OCI-LY3 (cell line): ENCODE data around the gene MEF2B.
"Not testable (repeated sequence)": the region's sequence is repeated elsewhere in the genome, so short reads cannot be mapped to it uniquely, and the experiment has no call there.

Experiments
- H2AFZ ChIP-seq: fragments of 200-600, 300-600 bp; shearing (Covaris generic); 2 replicates; pipeline ENCODE4 v1.6.0; 2014; ENCODE audit warnings: antibody characterized with exemption, low read depth, low read length
- H3K27ac ChIP-seq: fragments of 200-600, 300-600 bp; sonication (generic); 2 replicates; pipeline ENCODE4 v1.5.1; 2014; ENCODE audit warnings: mild to moderate bottlenecking, low read length, moderate library complexity, mixed read lengths
- H3K27me3 ChIP-seq: fragments of 200-600, 300-600 bp; sonication (generic); 2 replicates; pipeline ENCODE4 v1.6.1; 2014; ENCODE audit warnings: low read depth, low read length, mixed read lengths
- H3K36me3 ChIP-seq: fragments of 200-600, 300-600 bp; sonication (generic); replicated peaks from 2 replicates; pipeline ENCODE3; 2014; ENCODE audit warnings: low read depth, low read length, mixed read lengths
- H3K4me1 ChIP-seq: fragments of 300-600, 200-600 bp; sonication (generic); 2 replicates; pipeline ENCODE4 v1.6.1; 2014; ENCODE audit warnings: low read length, mixed read lengths
- H3K4me2 ChIP-seq: fragments of 200-600, 300-600 bp; sonication (generic); 2 replicates; pipeline ENCODE4 v1.6.1; 2014; ENCODE audit warnings: low read length, mixed read lengths
- H3K4me3 ChIP-seq: fragments of 300-600, 200-600 bp; sonication (generic); 2 replicates; pipeline ENCODE4 v1.5.1; 2014; ENCODE audit warnings: antibody characterized with exemption, mild to moderate bottlenecking, low read length, moderate library complexity
- H3K79me2 ChIP-seq: fragments of 300-600, 200-600 bp; shearing (Covaris generic); 2 replicates; pipeline ENCODE4 v1.6.1; 2014; ENCODE audit warnings: mild to moderate bottlenecking, low read length, mixed read lengths
- H3K9ac ChIP-seq: fragments of 300-600, 200-600 bp; shearing (Covaris generic); 2 replicates; pipeline ENCODE4 v1.6.0; 2014; ENCODE audit warnings: mild to moderate bottlenecking, low read length, moderate library complexity
- H3K9me3 ChIP-seq: fragments of 200-600, 300-600 bp; shearing (Covaris generic); 2 replicates; pipeline ENCODE4 v1.6.1; 2014; ENCODE audit warnings: low read length, mixed read lengths; ENCODE audit not compliant: insufficient read depth
- H4K20me1 ChIP-seq: fragments of 200-600, 300-600 bp; sonication (generic); 2 replicates; pipeline ENCODE4 v1.6.1; 2016; ENCODE audit warnings: low read length, mixed read lengths; ENCODE audit not compliant: insufficient read depth
- CTCF ChIP-seq: fragments of 200-600, 300-600 bp; sonication (generic); IDR thresholded peaks from 2 replicates; pipeline ENCODE4 v1.5.1; 2014; ENCODE audit warnings: antibody characterized with exemption, low read length, low read depth
- EZH2phosphoT487 ChIP-seq: fragments of 200-600 bp; shearing (Covaris generic); IDR thresholded peaks from 2 replicates; pipeline ENCODE4 v1.6.1; 2018; ENCODE audit warnings: antibody characterized with exemption, mixed run types, low read depth

MEF2B gene

GRCh38 chr19:19109601-19110000, 60.5 kb downstream of the MEF2B start:
- no peak overlapping the region for H2AFZ ChIP-seq
- H3K4me2 ChIP-seq, result no peak overlapping the region
- H4K20me1 ChIP-seq, result no peaks in the 10 kb centered on the region
- no peaks in the 10 kb centered on the region for H3K36me3 ChIP-seq
- H3K4me1 ChIP-seq, result no peaks in the 10 kb centered on the region
- H3K27me3 ChIP-seq, result no peaks in the 10 kb centered on the region
- H3K27ac ChIP-seq, result no peak overlapping the region
- no peak overlapping the region for H3K4me3 ChIP-seq
- H3K9me3 ChIP-seq, result no peaks in the 10 kb centered on the region
- no peak for TF ChIP-seq CTCF
- TF ChIP-seq EZH2phosphoT487, result no peak
- H3K9ac ChIP-seq, result no peak overlapping the region
- H3K79me2 ChIP-seq, result no peaks in the 10 kb centered on the region

- no peak overlapping the region for H3K4me2 ChIP-seq
- H2AFZ ChIP-seq, result no peak overlapping the region
- H3K36me3 ChIP-seq, result no peaks in the 10 kb centered on the region
- H3K9me3 ChIP-seq, result no peaks in the 10 kb centered on the region
- TF ChIP-seq CTCF, result no peak
- no peak for TF ChIP-seq EZH2phosphoT487
- H3K4me1 ChIP-seq, result no peaks in the 10 kb centered on the region
- no peak overlapping the region for H3K9ac ChIP-seq
- H4K20me1 ChIP-seq, result no peaks in the 10 kb centered on the region
- H3K27me3 ChIP-seq, result no peaks in the 10 kb centered on the region
- no peak overlapping the region for H3K4me3 ChIP-seq
- no peak overlapping the region for H3K27ac ChIP-seq
- H3K79me2 ChIP-seq, result no peaks in the 10 kb centered on the region
Observed at GRCh38 chr19:19107654-19108053, 62.4 kb downstream of the MEF2B start.

- not testable (repeated sequence) for H2AFZ ChIP-seq, H3K27ac ChIP-seq, H3K4me2 ChIP-seq, H3K9me3 ChIP-seq, H3K4me3 ChIP-seq, H3K79me2 ChIP-seq, H3K4me1 ChIP-seq, H4K20me1 ChIP-seq, H3K9ac ChIP-seq, H3K27me3 ChIP-seq, H3K36me3 ChIP-seq
Observed at GRCh38 chr19:19106938-19107337, 63.1 kb downstream of the MEF2B start.

- Histone ChIP-seq H4K20me1 (no peaks in the 10 kb centered on the region), H3K36me3 (no peaks in the 10 kb centered on the region), H3K27ac (no peak overlapping the region), H3K9me3 (no peaks in the 10 kb centered on the region), H3K79me2 (no peaks in the 10 kb centered on the region), H3K9ac (no peak overlapping the region), H2AFZ (no peak overlapping the region), H3K4me3 (no peak overlapping the region), H3K4me2 (no peak overlapping the region), H3K4me1 (no peaks in the 10 kb centered on the region), H3K27me3 (no peaks in the 10 kb centered on the region)
- TF ChIP-seq CTCF, result no peak
- no peak for TF ChIP-seq EZH2phosphoT487
Observed at GRCh38 chr19:19106056-19106551, 64.0 kb downstream of the MEF2B start.
